Measurements from ENCODE around the gene ANKRD34C. TPM values are rescaled to one million over a fixed set of nuclear protein-coding genes. Genes with fewer than 3 reads are reported as not detected.

Gene ANKRD34C
- total and polyA plus RNA-seq, 2 experiments from 2014 or later, result not detected

GRCh38 chr15:79294075-79294474 lies 11.6 kb downstream of the ANKRD34C start (continued):
- TF ChIP-seq REST (IDR thresholded peaks at IDR 0.05; ENCODE audit: unreplicated experiment), result peak; percentile 56
- TF ChIP-seq ZNF331 (CRISPR knock-in tag; IDR thresholded peaks at IDR 0.05; ENCODE audit: low read depth), result no peak
- no peak for TF ChIP-seq POLR2AphosphoS5 (IDR thresholded peaks at IDR 0.05; ENCODE audit: low read depth)
- no peak for TF ChIP-seq ETS1 (IDR thresholded peaks at IDR 0.05)
- TF ChIP-seq ZNF114 (CRISPR knock-in tag; IDR thresholded peaks at IDR 0.05), result no peak

- H2AFZ ChIP-seq, result peak overlapping the region; percentile 85
- no peak overlapping the region for H3K4me3 ChIP-seq
- Mint-ChIP-seq H3K27ac (no peak overlapping the region), H3K27me3 (ENCODE audit: insufficient read depth, low read depth, poor library complexity) (no peaks in the 10 kb centered on the region), H3K36me3 (ENCODE audit: low read depth) (no peaks in the 10 kb centered on the region), H3K9me3 (no peaks in the 10 kb centered on the region), H3K4me3 (no peak overlapping the region), H3K4me1 (no peaks in the 10 kb centered on the region)
- no peaks in the 10 kb centered on the region for H3K27me3 ChIP-seq (ENCODE audit: insufficient read depth)
- DNase-seq (ENCODE audit: low spot score), result peak; percentile 34
- ATAC-seq, result peak; percentile 66
- H3F3A ChIP-seq (replicated peaks; ENCODE audit: low read depth), result no peaks in the 10 kb centered on the region
- no peaks in the 10 kb centered on the region for H4K20me1 ChIP-seq (replicated peaks; ENCODE audit: insufficient read depth)
- no peaks in the 10 kb centered on the region for H3K4me1 ChIP-seq (ENCODE audit: insufficient read depth)
- H3K79me2 ChIP-seq (replicated peaks; ENCODE audit: insufficient read depth), result no peaks in the 10 kb centered on the region
- no peaks in the 10 kb centered on the region for H3K9me2 ChIP-seq (ENCODE audit: insufficient read depth)
- no peak overlapping the region for H3K27ac ChIP-seq (ENCODE audit: low read depth)
- H3K36me3 ChIP-seq (ENCODE audit: insufficient read depth), result no peaks in the 10 kb centered on the region
- H3K4me2 ChIP-seq, result no peak overlapping the region
- TF ChIP-seq NANOG (IDR thresholded peaks at IDR 0.05; ENCODE audit: borderline replicate concordance), result no peak
- TF ChIP-seq ZNF114 (CRISPR knock-in tag; IDR thresholded peaks at IDR 0.05), result no peak
- no peak for TF ChIP-seq CREB1 (CRISPR knock-in tag; IDR thresholded peaks at IDR 0.05; ENCODE audit: low read depth)
- TF ChIP-seq EZH2 (IDR thresholded peaks at IDR 0.05; ENCODE audit: low read depth, unreplicated experiment), result no peak
- no peak for TF ChIP-seq REST (IDR thresholded peaks at IDR 0.05; ENCODE audit: unreplicated experiment)
- no peak for TF ChIP-seq EZH2phosphoT487 (IDR thresholded peaks at IDR 0.05; ENCODE audit: unreplicated experiment)
- TF ChIP-seq ETS1 (IDR thresholded peaks at IDR 0.05), result no peak
- peak; percentile 47 to 68 for TF ChIP-seq CTCF (conservative IDR thresholded peaks at IDR 0.05; ENCODE audit: low read depth in 2 of 2)
- no peak for TF ChIP-seq POLR2AphosphoS5 (IDR thresholded peaks at IDR 0.05; ENCODE audit: low read depth)
Observed at GRCh38 chr15:79296583-79296982, 14.1 kb downstream of the ANKRD34C start.

All from GM23338 (cell line).